ENCODE results near the gene HECTD1.
"Not testable (repeated sequence)": the region's sequence is repeated elsewhere in the genome, so short reads cannot be mapped to it uniquely, and the experiment has no call there.

HECTD1 gene

DNA sequence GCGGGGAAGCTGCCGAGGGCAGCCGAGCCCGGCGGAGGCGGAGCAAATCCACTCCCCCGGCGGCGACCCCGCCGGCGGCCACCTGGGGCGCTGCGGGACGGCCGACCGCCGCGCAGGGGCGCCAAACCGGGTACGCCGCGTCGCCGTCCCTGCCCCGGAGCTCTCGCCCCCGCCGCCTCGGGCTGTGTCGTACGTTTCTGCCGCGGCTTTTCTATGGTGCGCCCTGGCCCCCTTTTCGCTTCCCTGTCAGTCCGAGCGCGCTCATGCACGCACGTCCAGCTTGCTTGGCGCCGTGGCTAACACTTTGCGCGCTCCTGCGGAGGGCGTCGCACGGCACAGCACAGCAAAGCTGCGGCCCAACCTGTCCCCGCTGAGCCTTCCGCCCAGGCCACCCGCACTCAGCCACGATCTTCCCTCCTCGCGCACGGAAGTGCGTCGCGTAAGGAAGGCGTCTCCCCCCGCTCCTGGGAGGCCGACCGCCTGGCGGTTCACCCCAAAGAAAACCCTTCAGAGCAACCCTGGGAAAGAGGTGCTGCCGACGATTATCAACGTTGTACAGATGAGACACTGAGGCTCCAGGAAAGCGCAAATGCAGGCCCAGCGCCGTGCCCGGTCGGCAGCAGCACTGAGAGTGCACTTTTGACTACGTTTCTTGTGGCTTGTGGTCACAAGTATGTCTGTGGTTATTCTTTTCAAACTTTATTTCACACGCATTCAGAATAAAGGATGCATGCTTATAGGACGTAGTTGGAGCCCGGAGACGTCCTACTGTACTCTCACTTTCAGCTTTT, at the start of gene HECTD1:
Gene HECTD1 (minus strand): TSS at position 39 of the 791 bp plus-strand sequence. CDS start 1,857 bp downstream, outside the sequence.
- DNase-seq, result peak; percentile 89

DNA sequence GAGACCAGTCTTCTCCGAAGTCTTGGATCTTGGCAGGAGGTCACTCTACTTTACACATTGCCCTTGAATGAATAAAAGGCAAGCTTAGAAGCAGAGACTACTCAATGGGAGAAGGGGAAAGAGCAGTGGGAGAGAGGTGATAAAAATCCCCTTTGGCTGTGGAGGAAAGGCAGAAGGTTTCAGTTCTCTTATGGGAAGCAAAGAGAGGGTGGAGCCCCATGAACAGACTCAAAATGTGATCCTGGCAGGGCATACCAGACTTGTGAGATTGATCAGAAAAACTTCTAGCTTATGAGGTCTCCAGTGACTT, 49.6 kb upstream of the HECTD1 start:
- no peak for DNase-seq

DNA sequence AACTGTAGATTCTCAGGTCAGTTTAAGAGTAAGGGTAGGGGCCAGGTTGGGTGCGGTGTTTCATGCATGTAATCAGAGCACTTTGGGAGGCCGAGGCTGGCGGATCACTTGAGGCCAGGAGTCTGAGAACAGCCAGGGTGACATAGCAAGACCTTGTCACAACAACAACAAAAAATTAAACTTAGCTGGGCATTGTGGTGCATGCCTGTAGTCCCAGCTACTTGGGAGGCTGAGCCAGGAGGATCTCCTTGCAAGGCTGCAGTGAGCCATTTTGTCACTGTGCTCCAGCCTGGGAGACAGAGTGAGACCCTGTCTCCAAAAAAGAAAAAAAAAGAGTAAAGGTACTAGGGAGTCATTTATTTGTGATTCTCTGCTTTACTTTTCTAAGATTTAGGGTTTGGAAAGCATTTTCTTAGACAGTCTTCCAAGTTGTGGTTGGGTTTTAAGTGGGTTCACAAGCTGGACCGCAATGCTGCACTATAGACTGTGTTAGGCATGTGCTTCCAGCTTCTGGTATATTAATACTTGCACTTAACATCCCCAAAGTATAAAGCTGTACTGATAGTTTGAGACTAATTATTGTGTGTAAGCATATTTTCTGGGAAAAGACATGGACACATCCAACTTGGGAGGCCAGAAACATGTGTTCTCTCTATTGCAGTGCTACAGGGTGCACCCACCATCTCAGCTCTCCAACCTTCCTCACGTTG, 49.1 kb upstream of the HECTD1 start:
- DNase-seq, result no peak

DNA sequence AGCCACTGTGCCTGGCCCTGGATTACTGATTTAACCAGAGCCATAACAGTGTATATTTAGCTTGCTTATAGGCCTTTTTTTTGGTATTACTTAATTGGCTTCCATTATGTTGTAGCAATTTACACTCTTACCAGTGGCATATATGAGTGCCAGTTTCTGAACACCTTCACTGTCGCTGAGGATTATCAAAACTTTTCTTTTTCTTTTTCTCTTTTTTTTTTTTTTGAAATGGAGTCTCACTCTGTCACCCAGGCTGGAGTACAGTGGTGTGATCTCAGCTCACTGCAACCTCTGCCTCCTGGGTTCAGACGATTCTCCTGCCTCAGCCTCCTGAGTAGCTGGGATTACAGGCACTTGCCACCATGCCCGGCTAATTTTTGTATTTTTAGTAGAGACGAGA, 48.3 kb upstream of the HECTD1 start:
- not testable (repeated sequence) for DNase-seq

DNA sequence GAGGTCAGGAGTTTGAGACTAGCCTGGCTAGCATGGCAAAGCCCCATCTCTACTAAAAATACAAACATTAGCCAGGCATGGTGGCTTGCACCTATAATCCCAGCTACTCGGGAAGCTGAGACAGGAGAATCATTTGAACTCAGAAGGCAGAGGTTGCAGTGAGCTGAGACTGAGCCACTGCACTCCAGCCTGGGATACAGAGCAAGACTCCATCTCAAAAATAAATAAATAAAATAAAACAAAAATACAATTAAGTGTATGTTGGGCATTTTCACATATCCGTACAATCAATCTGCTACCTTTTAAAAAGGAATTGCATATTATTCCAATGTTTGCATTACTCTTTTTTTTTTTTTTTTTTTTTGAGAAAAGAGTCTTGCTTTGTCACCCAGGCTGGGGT, 47.7 kb upstream of the HECTD1 start:
- no peak for DNase-seq

DNA sequence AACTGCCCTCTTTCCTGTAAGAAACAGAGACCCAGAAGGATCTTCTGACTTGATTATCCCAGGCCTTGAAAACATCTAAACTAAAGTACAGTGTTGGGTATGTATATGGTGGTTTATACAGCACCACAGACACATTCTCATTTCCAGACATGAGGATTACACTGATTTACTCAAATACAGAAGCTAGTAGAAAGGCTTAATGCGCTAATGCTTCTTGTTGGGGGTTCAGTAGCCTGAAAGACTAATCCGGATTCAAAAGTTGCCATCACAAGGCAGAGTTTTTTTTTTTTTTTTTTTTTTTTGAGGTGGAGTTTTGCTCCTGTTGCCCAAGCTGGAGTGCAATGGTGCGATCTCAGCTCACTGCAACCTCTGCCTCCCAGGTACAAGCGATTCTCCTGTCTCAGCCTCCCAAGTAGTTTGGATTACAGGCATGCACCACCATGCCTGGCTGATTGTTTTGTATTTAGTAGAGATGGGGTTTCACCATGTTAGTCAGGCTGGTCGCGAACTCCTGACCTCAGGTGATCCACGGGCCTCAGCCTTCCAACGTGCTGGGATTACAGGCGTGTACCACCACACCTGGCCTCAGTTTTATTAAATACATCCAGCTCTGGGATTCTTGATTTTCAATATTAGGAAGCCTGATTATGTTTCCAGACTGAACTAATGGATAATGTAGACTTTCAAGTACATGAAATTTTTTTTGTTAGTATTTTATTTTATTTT, 46.3 kb upstream of the HECTD1 start:
- no peak for DNase-seq

DNA sequence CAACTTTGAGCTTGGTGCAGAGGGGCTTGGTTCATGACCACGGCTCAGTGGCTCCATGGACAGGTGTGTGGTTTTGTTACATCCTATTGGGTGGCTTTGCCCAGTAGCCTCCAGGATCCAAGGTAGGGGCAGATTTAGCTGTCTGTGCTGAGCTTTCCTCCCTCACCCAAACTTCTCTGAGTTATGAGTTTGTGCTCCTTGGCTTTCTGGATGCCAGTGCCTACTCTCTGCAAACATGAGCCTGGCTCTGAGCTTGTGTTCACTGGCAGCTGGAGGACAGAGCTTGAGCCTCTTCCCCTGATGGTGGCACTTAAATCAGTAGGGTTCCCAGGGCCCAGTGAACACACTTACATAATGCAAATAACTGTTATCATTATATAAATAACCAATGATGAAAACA, 45.3 kb upstream of the HECTD1 start:
- no peak for DNase-seq

DNA sequence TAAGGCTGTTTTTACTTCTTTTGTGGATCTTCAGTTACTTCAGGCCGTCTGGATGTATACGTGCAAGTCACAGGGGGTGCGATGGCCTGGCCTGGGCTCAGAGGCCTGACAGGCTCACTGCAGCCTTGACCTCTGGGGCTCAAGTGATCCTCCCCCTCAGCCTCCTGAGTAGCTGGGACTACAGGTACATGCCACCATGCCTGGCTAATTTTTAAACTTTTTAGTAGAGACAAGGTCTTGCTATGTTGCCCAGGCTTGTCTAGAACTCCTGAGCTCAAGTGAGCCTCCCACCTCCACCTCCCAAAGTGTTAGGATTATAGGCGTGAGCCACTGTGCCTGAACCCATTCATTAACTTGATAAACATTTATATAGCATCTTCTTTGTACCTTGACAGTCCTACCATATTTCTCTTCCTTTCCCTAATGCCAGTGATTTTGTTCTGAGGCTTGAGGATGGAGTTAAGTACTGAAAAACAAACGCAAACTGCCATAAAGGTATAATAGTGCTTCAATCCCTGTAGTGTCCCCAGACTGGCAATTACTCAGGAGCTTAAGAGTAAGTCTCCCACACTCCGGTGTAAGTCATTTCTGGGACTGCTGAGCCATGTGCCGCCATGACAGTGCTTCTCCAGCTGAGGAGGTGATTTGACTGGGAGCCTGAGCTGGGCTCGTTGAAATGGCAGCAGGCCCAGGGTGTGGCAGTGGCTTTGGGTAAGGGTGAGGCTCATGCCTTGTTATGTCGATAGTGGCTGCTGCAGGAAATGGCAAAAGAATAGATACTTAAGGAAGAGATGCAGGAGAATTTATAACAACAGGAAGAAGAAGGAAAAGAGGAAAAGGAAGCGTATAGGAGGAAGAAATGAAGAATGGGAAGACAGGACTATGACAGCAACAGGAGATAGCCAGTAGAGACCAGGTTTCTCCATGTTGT, 43.7 kb upstream of the HECTD1 start:
- no peak for DNase-seq

DNA sequence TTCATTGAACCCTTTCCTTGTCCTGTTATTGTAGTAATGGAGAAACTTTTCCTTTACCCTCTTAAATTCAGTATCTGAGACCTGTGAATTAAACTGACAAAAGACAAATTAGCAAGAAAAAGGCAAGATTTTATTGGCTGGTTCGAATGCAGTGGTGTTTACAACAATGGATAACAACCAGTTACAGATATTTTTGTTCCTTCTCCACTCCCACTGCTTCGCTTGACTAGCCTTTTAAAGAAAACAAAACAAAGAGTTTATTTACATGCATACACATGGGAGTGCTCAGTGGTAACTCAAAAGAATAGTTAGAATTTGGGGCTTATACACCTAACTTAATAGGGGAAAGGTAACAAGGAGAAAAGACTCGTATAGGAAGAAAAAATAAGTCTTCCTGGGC, 37.0 kb upstream of the HECTD1 start:
- no peak for DNase-seq

DNA sequence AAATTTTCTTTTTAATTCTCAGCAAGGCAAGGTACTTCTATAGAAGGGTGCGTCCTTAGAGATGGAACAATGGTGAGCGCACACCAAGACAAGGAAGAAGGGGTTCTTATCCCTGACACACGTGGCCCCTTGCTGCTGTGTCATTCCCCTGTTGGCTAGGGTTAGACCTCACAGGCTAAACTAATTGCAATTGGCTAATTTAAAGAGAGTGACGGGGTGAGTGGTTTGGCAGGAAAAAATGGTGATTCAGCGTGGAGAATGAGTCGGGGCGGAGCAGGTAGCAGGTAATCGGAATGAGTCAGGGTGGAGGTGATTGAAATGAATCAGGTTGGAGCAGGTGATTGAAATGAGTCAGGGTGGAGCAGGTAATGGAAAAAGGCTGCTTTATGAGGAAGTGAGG, 36.3 kb upstream of the HECTD1 start:
- no peak for DNase-seq

DNA sequence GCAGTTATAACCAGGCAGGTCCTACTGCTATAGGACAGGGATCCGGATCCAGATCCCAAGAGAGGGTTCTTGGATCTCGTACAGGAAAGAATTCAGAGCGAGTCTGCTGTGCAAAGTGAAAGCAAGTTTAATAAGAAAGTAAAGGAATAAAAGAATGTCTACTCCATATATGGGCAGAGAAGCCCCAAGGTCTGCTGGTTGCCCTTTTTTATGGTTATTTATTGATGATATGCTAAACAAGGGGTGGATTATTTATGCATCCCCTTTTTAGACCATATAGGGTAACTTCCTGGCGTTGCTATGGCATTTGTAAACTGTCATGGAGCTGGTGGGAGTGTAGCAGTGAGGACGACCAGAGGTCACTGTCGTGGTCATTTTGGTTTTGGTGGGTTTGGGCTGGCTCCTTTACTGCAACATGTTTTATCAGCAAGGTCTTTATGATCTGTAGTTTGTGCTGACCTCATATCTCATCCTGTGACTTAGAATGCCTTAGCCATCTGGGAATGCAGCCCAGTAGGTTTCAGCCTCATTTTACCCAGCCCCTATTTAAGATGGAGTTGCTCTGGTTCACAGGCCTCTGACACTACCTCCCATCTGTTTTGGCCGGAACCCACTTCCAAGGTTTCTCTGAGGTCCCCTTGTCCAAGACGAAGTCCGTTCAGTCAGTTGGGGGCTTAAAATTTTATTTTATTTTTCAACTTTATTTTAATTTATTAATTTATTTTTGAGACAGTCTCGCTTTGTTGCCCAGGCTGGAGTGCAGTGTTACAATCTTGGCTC, 34.8 kb upstream of the HECTD1 start:
- not testable (repeated sequence) for DNase-seq

DNA sequence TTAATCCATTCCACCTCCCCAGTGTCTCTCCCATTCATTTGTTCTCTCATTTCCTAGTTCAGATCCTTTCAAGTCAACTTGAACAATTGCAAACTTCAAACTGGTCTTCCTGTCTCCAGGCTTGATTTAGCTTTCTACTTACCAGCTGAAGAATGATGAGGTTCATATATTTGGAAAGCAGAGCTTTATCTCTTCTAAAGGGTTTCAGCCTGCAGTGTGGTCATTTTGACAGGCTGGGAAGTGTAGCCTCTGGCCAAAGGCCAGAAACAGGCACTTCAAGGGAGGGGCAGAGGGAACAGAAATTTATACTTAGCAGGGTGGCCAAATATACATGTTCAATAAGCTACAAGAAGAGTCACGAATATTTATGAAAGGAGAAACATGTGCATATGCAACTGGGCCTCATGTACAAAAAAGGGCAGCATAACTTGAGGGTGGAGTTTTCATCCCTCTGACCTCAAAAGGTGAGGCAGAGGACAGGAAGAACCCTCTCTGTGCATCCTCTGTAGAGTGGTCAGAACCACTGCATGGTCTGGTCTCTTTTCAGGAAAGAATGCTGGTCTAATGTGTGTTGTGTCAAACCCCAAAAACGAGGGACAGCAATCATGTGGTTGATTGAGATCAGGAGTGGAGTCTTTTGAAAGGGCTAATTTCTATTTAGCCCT, 34.0 kb upstream of the HECTD1 start:
- DNase-seq, result no peak

DNA sequence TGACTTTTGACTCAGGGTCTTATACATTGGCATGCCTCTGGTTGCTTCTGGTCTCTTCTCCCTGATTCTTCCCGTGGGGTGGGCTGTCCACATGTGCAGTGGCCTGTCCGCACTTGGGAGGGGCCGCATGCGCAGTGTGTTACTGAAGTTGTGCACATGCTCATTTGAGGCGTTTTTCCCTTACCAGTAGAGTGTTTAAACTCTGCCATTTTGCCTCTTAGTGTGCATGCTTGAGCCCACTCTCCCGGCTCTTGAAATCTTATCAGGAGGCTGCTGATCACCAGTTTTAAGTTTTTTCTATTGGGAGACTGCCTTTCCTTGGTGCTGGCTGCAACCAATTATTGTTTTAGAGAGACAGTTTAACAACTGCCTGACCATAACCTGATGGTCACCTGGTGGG, 32.1 kb upstream of the HECTD1 start:
- no peak for DNase-seq

DNA sequence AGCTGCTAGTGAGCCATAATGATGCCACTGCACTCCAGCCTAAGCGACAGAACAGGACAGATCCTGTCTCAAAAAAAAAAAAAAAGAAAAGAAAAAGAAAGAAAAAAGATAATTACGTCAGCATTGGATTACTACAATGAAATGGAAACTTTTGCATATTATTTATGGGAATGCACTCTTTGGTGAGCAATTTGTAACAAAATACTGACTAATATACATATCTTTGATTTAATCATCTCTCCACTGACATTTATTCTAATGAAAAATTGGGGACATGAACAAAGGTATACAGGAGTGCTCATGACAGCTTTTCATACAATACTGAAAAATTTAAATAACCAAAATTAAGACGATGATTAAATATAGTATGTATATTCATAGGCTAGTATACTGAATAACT, 27.9 kb upstream of the HECTD1 start:
- DNase-seq, result no peak

DNA sequence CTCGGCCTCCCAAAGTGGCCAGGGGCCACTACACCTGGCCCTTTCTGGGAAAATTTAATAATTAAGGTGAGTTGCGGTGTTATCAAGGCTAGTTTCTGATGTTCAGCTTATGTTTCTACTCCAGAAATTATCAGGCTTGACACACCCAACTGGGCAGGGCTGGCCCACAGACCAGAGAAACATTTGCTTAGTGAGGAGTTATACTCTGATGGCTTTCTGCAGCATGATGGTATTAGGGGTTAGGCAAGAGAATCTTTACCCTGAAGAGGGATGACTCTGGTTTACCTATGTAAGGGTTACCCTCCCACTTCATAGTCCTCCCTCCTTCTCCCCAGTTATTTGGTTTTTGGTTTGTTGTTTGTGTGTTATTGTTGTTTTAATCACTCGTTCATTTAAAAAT, 24.5 kb upstream of the HECTD1 start:
- DNase-seq, result no peak

DNA sequence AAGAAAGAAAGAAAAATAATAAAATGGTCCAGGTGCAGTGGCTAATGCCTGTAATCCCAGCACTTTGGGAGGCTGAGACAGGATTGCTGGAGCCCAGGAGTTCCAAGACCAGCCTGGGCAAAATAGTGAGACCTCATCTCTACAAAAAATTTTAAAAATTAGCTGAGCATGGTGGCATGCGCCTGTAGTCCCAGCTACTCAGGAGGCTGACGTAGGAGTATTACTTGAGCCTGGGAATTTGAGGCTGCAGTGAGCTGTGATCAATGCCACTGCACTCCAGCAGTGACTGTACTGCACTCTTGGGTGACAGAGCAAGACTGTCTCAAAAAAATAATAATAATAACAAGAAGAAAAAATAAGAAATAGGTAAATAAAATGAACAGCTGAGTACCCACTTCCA, 23.7 kb upstream of the HECTD1 start:
- not testable (repeated sequence) for DNase-seq

DNA sequence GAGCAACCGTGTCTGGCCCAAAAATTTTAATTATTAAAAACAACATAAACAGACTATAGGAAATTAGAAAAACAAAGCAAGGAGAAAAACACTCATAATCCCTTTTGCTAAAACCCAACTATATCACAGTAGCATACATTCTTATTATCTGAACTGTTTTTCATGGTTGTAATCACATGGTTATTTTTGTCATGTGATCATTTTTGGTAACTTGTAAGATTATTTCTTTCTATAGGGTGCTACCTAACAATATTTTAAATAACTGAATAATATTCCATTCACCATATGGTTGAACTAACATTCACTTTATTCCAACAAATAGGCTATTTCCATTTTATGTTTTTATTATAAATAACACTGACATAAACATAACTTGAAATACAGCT, 23.0 kb upstream of the HECTD1 start:
- DNase-seq, result no peak

DNA sequence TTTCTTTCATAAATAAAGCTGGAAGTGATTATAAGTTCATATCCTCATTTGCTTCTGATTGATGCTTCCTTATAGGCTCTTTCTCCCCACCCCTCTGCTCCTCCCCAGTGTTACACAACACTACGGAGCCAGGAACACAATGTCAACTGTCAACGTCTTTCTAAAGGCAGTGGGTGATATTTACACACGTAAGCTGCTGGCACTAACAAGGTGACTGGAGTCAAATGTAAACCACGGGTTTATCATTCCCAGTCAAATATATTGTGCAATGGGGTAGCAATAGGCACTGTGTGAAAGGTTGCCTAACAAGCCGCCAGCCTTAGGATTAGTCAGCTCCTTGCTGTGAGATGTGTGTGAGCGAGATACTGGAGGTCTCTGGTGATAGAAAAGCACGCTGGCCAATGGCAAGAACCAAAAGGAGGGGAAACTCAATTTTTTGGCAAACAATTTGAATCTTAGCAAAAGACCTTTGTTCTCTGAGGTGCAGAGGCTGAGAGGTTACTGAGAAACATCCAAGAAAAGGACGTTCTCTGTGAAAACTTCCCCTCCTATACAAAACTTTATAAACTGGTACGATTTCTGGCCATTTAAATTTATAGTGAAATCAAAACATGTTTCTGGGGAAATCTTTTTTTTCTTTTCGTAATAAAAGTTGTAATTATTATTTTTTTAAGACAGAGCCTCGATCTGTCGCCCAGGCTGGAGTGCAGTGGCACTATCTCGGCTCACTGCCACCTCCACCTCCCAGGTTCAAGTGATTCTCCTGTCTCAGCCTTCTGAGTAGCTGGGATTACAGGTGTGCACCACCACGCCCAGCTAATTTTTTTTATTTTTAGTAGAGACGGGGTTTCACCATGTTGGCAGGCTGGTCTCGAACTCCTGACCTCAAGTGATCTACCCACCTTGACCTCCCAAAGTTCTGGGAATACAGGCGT, 22.3 kb upstream of the HECTD1 start:
- DNase-seq, result peak; percentile 62

DNA sequence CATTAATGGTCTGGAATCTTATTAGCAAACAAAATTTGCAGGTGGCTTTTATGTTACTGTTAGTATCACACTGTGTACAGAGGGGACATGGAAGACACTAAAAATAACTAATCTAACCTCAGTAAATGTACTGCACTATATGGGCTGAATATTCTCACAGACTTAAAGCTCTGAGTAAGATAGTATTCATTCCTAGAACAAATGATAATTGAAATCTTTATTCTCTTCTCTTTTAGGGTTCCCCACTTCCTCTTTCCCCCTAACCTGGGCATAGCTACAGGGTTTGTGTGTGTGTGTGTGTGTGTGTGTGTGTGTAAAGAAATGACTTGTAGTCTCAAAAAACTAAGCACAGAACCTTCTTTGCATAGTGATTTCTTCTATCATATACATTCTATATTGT, 21.4 kb upstream of the HECTD1 start:
- no peak for DNase-seq

DNA sequence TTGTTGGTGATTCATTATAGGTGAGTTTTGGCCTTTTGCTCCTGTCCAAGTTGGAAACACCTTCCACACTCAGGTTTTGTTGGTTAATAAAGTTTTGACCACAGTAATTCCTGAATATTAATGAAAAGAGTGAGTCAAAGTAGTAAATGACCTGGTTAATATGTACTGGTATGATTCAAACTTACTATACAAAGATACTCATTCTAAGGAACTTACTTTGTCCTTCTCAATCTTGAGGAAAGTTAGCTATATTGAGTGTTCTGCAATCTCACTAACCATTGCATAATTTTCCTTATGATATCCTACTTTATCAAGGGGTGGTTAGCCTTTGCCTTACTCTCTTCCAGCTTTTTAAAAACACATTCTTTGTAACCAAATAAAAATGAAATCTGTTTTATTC, 20.9 kb upstream of the HECTD1 start:
- no peak for DNase-seq
